ENCODE results near the gene PITX2. TPM values are rescaled to one million over a fixed set of nuclear protein-coding genes. Genes with fewer than 3 reads are reported as not detected.

Gene PITX2
- polyA plus RNA-seq, 3 donors = not detected

DNA sequence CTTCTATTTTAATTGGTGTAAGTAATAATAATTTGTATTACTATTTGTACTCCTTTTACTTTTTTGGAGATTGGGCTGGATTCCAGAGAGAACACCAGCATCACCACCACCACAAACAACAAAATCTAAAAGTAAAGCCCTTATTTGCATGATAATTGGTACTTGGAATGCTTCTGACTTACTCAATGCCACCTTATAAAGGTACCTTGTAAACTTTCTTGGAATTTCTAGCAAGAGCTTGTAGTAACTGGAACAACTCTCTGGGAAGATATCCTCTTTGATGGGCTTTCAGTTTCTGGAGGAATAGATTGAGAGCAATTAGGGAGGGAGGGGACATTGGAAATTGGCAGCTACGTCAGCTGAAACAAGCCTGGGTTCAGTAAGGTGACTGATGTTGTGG is 20.2 kb upstream of the PITX2 start:
- Histone ChIP-seq H3K27me3 (ENCODE audit: control insufficient read depth in 2 of 2, insufficient read depth in 2 of 2, low read length in 2 of 2) (peaks cover 82 to 85% of the 10 kb centered on the region in 2 donors), H3K36me3 (replicated peaks in 1 of 2; ENCODE audit: control insufficient read depth in 1 of 2, insufficient read depth in 2 of 2, low read length in 2 of 2) (no peaks in the 10 kb centered on the region), H3K4me1 (ENCODE audit: control insufficient read depth in 1 of 2, insufficient read depth in 2 of 2, low read length in 2 of 2) (no peaks in the 10 kb centered on the region), H3K79me2 (ENCODE audit: insufficient read depth, low read length) (no peaks in the 10 kb centered on the region), H2AFZ (ENCODE audit: insufficient read depth, low read depth, low read length, poor library complexity, severe bottlenecking) (no peak overlapping the region), H3K9ac (ENCODE audit: insufficient read depth, low read length, poor library complexity, severe bottlenecking) (no peak overlapping the region), H3K4me3 (replicated peaks in 1 of 3; ENCODE audit: low read depth in 2 of 3, low read length in 3 of 3) (no peak overlapping the region), H3K4me2 (replicated peaks; ENCODE audit: extremely low read depth, low read length, poor library complexity, severe bottlenecking) (no peak overlapping the region), H3K9me3 (replicated peaks in 1 of 2; ENCODE audit: control insufficient read depth in 1 of 2, insufficient read depth in 1 of 2, low read length in 2 of 2) (peaks cover 0 to 31% of the 10 kb centered on the region in 2 donors), H3K27ac (ENCODE audit: low read depth in 1 of 2, low read length in 2 of 2) (no peak overlapping the region), H4K20me1 (ENCODE audit: insufficient read depth, low read length) (no peaks in the 10 kb centered on the region)
- H3K4me3 Mint-ChIP-seq = peak overlapping the region in 1 of 2 donors; percentile 2
- TF ChIP-seq CTCF (IDR thresholded peaks at IDR 0.05) = no peak
- peaks cover 49 to 78% (median 65%) of the 10 kb centered on the region in 3 donors for H3K27me3 Mint-ChIP-seq (ENCODE audit: low read depth in 3 of 3)
- peaks cover 0 to 7% of the 10 kb centered on the region in 2 donors for H3K36me3 Mint-ChIP-seq
- H3K27ac Mint-ChIP-seq = no peak overlapping the region
- intact Hi-C loops (cut with micrococcal nuclease) = no loop called here
- H3K9me3 Mint-ChIP-seq = peaks cover 0 to 12% (median 10%) of the 10 kb centered on the region in 7 donors
- WGBS (ENCODE audit: insufficient coverage) = 100% methylated on average over 1 of the region's 1 CpG
- no peak for DNase-seq
- H3K4me1 Mint-ChIP-seq = no peaks in the 10 kb centered on the region

GRCh38 chr4:110641218-110641617 is 18.3 kb upstream of the PITX2 start:
- no peak overlapping the region for H3K27ac ChIP-seq (ENCODE audit: low read depth in 1 of 2, low read length in 2 of 2)
- no peak for DNase-seq
- no peak overlapping the region for H3K4me3 ChIP-seq (replicated peaks in 1 of 3; ENCODE audit: low read depth in 2 of 3, low read length in 3 of 3)
- no peaks in the 10 kb centered on the region for H3K79me2 ChIP-seq (ENCODE audit: insufficient read depth, low read length)
- Mint-ChIP-seq H3K27ac (no peak overlapping the region), H3K9me3 (peaks cover 0 to 20% (median 13%) of the 10 kb centered on the region in 7 donors), H3K36me3 (peaks cover 0 to 11% of the 10 kb centered on the region in 2 donors), H3K4me3 (no peak overlapping the region), H3K4me1 (no peaks in the 10 kb centered on the region), H3K27me3 (ENCODE audit: low read depth in 3 of 3) (peaks cover 65 to 86% (median 78%) of the 10 kb centered on the region in 3 donors)
- no peak overlapping the region for H3K4me2 ChIP-seq (replicated peaks; ENCODE audit: extremely low read depth, low read length, poor library complexity, severe bottlenecking)
- no peaks in the 10 kb centered on the region for H3K4me1 ChIP-seq (ENCODE audit: control insufficient read depth in 1 of 2, insufficient read depth in 2 of 2, low read length in 2 of 2)
- no peaks in the 10 kb centered on the region for H3K36me3 ChIP-seq (replicated peaks in 1 of 2; ENCODE audit: control insufficient read depth in 1 of 2, insufficient read depth in 2 of 2, low read length in 2 of 2)
- TF ChIP-seq CTCF (IDR thresholded peaks at IDR 0.05) = no peak
- H4K20me1 ChIP-seq (ENCODE audit: insufficient read depth, low read length) = no peaks in the 10 kb centered on the region
- intact Hi-C loops (cut with micrococcal nuclease) = no loop called here
- no peak overlapping the region for H3K9ac ChIP-seq (ENCODE audit: insufficient read depth, low read length, poor library complexity, severe bottlenecking)
- WGBS (ENCODE audit: insufficient coverage) = 6% methylated on average over 13 of the region's 18 CpGs
- peaks cover 91 to 94% of the 10 kb centered on the region in 2 donors for H3K27me3 ChIP-seq (ENCODE audit: control insufficient read depth in 2 of 2, insufficient read depth in 2 of 2, low read length in 2 of 2)
- H2AFZ ChIP-seq (ENCODE audit: insufficient read depth, low read depth, low read length, poor library complexity, severe bottlenecking) = no peak overlapping the region
- H3K9me3 ChIP-seq (replicated peaks in 1 of 2; ENCODE audit: control insufficient read depth in 1 of 2, insufficient read depth in 1 of 2, low read length in 2 of 2) = peaks cover 0 to 48% of the 10 kb centered on the region in 2 donors

All from CD14-positive monocyte (primary cell).